HuH-7.5 (cell line): Measurements from ENCODE around the gene ADGRD2.

Source experiments
- DNase-seq: peaks from one replicate; pipeline ENCODE4 v3.0.0; 2011; ENCODE audit warnings: low spot score

Gene ADGRD2

DNA sequence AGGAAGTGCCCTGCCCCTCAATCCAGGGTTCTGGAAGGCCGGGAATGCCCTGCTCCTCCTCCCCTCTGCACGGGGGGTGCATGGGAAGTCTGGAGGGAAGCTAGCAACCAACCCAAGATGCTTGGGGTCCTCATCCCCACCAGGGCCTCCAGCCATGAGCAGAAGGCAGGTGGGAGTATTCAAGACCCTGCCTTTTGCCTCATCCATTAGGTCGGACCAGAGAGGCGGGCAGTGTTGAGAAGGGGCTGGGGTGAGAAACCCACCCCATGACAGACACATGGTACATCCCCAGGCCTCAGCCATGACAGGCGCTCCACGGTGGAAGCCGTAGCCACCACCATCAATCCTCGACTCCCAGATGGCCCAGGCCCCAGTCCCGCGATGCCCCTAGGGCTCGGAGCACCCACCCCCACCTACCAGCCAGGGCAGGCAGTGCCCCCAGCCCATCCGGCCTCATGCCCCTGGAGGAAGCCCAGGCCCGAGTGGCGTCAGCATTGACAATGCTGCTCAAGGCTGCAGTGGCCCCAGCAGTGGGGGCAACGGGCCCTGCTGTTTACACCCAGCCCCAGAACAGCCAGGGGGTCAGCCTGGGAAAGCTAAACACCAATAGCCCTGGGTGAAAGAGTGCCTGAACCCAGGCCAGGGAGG lies 48.4 kb downstream of the ADGRD2 start:
- DNase-seq: no peak

DNA sequence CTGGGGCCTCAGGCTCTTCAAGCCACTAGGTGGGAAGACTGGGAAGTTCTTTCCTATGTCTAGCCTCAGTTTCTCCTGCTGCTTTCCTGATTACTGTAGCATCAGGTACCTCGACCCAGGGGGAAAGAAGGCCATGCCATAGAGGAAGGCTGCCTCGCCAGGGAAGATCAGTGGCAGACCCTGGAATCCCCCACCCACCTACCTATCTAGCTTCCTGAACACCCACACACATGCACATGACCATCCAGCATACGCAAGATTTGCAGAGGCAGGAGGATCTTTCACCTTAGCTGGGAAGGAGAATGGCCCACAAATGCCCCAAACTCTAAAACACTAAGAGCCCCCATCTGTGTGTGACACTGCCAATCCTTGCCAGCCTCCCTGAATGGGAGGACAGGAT lies 49.0 kb downstream of the ADGRD2 start:
- no peak for DNase-seq

DNA sequence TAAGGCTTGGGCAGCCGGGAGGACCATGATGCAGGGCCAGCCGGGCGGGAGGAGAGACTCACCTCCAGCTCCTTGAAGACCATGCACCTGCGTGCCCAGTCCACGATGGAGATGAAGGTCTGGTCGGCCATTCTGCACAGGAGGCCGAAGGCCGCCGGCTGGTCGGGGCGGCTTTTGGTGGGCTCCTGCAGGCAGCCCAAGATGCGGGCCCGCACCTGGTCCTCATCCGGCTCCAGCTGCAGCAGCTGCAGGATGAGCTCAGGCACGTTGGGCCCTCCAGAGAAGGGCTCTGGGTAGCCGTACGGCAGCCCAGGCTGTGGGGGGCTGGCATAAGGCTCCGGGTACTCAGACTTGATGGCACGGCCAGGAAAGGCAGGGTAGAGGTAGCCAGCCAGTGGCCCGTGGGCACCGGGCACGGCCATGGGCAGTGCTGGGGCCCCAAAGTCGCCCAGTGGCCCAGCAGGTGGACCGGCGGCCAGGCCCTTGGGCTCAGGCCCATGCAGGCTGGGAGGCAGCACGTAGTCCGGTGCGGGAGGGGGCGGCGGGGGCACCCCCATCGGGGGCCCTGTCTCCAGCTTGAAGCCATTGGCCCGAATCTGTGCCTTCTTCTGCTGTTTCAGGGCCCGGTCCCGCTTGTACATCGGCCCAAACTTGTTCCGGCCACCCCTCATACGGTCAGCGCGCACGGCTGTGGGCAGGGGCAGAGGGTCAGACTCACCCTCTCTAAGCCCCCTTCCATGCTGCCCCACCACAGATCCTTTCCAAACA lies 50.0 kb downstream of the ADGRD2 start:
- DNase-seq: no peak

DNA sequence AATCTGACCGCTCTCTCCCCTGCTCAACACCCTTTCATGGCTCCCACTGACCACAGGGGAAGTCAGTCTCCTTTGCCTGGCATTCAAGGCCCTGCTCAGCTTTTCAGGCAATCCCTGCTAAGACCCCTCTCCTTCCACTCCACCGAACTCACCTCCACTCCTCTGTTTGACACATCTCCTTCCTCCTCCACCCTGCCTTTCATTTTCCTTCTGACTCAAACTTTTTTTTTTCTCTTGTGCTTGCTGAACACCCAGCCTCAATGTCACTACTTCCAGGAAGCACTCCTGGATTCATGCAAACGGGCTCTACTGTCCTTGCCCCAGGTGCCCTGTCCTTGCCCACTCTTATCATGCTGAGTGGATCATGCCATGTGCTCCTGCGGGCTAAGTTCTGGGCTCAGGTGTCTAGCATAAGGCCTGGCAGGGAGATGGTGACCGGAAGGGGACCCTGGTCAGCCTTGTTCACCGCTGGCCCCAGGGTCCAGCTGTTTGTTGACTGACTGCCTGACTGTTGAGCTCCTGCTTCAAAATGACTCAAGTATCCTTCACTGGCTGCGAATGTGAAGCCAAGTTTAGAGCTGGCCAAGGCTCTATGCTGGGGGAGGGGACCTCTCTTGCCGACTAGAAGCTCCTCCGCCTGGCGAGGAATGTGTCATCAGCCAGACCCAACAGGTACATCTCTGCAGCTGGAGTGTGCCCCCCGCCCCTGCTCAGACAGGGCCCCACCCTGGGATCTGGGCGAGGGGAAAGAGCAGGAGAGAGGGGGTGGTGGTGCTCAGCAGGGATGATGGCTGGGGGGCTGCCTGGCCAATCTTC lies 50.8 kb downstream of the ADGRD2 start:
- DNase-seq: no peak

DNA sequence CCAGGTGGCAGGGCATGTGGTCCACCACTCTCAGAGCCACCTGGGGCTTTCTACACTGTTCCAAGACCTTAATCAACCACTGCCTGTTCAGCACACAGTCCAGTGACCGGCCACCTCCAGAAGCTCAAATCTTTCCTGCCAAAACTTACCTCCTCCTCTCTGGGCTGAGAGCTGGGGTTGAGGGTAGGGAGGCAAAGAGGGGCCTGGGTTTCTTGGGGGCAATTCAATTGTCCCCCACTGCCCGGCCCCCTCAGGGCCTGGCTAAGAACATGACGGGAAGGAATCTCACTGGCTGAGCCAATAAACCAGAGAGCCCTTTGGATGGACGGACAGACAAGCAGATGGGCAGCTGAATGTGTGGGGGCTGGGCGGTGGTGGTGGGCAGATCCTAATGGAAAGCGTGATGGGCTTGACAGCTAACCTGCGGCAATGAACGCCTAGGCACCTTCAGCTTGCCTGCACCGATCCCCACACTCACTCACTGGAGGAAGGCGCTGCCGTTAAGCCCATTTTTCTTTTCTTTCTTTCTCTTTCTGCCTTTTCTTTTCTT lies 51.6 kb downstream of the ADGRD2 start:
- no peak for DNase-seq

DNA sequence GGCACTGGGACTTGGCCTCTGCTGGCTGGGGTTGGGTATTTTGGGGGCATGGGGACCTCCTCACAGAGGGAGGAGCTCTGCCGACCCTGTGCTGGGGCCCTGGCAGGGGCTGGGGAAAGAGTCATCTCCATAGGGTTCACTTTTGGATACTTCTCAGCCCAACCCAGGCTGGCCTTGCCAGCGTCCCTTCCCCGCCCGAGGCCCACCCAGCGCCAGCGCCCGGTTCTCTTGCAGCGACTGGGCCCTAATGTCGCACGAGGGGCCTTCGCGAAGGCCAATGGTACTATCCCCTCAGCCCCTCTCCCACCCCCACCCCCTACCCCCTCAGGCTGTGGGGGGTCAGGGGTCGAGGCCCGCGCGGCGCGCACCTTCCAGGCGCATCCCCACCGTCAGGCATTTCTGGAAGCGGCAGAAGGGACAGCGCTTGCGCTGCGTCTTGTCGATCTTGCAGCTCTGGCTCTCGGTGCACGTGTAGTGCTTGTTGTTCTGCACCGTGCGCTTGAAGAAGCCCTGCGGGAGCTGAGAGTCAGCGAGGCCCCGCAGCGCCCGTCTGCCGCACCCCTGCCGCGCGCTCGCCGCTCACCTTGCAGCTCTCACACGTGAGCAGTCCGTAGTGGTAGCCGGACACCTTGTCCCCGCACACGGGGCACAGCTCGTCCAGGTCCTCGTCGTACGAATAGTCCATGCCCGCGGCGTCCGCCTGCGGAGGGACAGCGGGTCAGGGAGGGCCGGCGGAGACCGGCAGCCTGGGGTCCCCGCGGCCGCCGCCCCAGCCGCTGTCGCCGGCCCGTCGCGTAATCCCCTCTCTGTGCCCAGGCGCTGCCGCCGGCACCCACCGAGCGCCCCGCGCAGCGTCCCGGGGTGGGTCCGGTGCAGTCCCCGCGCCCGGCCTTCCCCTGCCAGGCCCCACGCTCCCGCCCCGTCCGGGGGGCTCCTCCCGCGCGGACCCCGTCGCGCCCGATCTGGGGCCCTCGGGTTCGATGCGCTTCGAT lies 52.8 kb downstream of the ADGRD2 start:
- DNase-seq: no peak

DNA sequence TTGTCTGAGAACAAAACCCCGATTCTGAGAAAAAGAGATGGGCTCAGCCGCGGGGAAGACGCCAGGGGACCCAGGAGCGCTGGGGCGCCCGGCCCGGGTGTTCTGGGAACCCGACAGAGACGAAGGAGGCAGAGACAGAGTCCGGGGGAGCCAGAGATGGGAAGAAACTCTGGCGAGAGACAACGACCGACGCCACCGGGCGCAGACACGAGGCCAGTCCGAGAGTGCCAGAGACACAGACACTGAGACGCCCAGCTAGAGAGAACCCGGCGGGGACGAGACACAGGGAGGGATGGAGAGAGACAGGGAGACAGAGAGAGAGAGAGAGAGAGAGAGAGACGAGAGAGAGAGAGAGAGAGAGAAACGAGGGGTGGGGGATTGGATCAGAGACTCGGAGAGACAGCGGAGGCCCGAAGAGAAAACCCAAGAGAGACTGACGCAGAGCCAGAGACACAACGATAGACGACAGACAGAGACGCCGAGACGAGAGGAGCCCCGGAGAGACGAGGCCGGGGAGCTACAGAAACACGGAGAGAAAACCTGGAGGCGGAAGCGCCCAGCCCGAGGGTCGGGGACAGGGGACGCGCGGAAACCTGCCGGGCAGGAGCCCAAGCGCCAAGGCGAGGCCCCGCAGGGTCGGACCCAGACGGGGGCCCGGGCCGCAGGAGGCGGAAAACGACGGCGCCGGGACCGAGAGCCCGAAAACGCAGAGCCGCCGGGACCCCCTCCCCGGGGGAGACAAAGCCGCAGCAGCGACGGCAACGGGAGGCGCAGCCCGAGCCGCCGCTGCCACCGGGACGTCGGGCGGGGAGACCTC lies 53.7 kb downstream of the ADGRD2 start:
- DNase-seq: no peak

DNA sequence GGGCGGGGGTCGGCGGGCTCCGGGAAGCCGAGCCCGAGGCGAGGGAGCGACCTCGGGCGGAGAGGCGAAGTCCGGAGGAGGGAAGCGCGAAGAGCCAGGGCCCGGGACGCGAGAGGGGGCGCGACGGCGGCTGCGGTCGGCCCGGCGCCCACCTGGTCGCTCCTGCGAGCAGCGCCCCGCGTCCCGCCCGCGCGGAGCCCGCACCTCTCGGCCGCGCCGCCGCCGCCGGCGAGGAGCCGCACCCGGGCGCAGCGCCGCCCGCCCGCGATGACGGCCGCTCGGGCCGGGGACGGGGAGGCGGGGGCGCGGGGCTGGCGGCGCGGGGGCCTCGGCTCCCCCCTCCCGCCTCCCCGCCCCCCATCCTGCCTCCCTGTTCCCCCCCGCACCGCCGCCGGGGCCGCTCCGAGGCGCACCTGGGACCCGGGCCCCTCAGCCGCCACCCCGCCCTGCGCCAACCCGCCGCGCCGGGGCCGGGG lies 54.3 kb downstream of the ADGRD2 start:
- no peak for DNase-seq

DNA sequence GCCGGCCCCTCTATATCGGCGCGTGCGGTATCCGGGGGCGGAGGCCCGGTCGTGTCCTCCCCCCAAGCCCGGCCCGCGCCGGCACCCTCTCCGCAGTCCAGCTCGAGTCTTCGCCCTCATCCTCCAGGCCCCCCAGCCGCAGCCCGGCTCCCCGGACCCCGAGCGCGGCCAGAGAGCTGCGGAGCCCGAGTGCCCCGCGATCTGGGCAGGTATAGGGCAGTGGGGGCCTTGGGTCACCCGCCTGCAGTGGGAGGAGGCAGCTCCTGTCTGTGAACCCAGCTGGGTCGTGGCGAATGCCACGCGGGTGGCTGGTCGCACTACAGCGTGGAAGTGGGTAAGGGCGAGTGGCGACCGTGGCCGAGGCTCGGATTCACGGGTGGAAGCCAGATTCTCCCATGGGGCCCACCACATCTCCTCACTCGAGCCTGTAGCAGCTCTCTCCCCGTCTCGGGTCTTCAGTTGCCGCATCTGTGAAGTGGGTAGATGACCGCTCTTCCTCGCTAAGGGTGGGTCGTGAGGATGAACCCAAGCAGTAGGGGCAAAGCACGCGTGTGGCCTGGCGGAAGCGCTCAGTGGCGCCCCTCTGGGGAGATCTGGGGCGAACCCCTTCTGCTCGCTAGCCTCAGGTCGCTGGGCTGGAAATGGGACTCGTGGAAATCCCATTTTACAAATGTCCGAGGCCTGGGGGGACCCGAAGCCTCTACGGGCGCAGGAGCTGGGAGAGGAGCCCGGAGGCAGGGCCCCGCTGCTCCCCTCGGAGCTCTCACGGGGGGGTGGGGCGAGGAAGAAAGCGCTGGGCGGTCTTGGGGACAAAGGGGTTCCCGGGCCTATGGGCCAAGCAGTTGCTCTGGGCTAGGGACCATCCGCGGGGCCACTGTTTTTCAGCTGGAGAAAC lies 55.0 kb downstream of the ADGRD2 start:
- no peak for DNase-seq

DNA sequence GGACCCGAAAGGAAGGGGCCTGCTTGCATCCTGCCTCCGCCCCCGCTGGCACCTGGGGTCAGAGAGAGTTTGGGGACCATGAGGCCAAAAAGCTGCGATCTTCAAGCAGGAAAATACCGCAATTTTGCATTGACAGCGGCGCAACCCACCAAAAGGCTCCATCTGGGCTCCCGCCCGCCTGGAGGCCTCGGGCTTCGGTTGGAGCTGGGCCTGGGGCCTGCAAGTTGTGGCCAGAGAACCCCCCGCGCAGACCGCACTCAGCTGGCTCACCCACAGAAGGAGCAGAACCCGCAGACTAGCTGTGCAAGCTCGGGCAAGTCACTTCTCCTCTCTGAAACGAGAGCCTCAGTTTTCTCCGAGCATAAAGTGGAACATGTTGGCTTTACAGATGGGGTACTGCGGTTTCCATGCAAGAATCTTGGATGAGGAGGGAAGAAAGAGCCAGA lies 55.7 kb downstream of the ADGRD2 start:
- no peak for DNase-seq

DNA sequence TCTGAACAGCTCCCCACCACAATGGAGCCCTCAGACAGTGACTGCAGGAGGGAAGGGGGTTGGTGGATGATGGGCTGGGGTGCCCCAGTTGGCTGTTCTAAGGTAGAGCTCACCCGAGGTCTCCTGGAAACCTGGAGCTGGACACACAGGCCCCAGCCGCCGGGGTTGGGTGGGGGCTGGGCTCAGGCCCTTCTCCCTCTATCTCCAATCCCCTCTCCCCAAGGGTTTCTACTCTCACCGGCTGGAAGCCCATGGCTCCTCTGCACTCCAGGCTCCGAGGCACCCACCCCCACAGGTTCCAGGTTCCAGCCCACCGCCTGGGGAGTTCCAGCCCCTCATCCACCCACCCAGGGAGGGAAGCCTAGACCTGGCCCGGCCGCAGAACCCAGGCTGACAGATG lies 56.2 kb downstream of the ADGRD2 start:
- DNase-seq: no peak

DNA sequence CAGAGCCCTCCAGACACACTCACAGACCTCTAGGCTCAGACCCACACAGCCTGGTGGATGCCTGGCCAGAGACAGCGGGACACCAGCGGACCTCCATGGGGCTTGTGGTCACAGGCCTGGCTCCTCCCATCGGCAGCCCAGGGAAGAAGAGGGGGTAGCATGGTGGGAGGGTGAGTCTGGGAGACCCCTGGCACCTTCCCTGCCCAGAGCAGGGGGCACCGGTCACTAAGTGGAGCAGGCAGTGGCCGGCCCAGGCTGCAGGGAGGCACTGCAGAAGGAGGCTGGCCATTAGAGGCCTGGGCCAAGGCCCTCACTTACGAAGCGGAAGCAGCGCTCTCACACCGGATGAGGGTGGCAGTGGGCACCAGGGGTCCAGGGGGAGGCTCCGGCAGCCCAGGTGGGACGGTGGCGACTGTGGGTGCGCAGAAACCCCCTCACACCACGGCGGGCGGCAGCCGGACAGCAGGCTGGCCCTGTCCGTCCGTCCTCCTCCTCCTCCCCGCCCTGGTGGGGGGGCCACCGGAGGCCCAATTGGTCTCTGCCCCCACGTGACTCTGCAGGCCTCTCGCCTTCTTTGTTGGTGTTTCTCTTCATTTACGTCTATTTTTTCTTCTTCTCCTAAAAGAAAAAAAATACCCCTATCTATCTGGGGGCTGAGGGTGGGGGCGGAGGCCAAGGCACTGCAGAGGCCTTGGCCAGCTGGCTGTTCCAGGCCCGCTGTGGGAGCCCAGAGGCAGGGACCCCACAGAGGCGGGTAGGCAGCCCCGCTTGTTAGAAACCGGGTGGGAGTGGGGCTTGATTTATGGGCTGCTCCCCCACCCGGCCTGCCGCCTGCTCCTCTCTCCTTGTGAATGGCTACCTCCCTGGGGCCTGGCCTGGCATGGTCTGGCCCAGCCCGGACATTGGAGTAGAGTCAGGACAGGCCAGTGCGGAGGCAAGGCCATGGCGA lies 57.0 kb downstream of the ADGRD2 start, which contains the start of gene NR5A1:
Gene NR5A1 (minus strand): TSS at position 469 of the 949 bp plus-strand sequence. CDS start 4,004 bp downstream, outside the sequence.
- DNase-seq: peak; percentile 10

DNA sequence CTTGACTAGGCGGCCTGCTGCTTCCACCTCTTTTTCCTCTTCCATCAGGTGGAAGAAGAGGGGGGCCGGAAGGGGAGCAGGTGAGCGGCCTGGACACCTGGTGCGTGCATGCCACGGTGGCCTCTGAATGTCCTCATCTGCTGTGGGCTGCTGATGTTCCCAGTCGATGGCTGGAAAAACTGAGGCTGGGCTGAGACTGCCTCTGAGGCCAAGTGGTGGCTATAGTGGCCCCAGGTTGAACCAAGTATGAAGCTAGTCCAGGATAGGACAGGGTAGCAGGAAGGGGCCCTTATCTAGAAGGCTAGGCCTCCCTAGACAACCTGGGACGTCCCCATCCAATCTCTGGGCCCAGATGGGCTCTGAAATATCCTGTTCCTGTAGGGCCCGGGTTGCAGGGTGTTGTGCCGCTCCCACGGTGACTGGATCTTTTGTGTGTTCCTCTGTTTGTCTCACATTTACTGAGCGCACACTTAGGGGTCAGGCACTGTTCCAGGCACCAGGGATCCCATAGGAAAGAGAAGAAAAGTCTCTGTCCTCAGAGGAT lies 57.7 kb downstream of the ADGRD2 start:
- peak; percentile 10 for DNase-seq

DNA sequence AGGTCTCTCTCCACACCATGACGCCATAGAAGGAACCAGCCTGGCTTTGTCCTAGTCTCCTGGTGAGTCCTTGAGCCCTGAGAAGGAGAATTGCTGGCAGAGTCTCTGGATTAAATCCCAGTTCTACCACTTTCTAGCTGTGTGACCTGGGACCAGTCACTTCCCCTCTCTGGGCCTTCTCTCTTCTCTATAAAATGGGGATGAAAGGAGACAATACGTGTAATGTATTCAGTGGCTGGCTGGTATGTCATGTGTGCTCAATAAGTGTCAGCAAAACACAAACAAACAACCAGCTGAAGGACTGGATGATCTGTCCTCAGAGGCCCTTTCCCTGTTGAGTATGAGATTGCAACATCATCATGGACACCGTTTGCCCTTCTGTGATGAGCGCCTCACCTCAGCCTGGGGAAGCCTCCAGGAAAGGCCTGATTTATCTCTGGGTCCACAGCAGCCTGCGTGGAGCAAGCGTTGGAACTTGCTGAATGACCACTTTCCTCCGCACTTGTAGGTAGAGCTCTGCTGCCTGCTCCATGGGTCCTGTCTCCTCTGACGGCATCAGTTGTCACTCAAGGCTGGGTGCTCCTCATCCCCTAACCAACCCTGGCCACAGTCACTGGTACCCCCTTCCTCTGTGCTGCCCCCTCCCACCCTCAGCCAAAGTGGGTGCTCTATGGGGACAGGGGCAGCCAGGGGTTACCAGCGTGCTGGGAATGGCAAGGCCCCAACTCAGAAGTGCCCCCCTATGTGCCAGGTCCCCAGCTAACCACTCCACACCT lies 60.6 kb downstream of the ADGRD2 start:
- DNase-seq: peak; percentile 94

DNA sequence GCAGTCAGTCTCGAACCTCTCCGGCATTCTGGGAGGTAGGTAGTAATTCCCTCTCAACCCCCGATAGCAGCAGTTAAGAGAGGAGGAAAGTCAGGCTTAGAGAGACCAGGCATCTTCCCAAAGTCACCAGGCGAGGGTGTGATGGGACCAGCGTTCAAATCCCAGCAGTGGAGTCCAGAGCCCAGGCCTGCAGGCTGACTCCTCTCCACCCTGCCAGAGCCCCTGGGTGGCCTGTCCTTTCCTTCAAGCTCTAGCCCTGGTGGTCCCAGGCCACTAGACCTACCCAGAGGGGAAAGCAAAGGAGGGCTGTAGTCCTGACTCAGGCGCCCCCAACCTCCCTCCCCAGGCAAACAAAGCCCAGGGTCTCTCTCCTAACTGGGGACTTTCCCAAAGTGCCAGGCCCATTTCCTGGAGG lies 61.2 kb downstream of the ADGRD2 start:
- peak; percentile 75 for DNase-seq

DNA sequence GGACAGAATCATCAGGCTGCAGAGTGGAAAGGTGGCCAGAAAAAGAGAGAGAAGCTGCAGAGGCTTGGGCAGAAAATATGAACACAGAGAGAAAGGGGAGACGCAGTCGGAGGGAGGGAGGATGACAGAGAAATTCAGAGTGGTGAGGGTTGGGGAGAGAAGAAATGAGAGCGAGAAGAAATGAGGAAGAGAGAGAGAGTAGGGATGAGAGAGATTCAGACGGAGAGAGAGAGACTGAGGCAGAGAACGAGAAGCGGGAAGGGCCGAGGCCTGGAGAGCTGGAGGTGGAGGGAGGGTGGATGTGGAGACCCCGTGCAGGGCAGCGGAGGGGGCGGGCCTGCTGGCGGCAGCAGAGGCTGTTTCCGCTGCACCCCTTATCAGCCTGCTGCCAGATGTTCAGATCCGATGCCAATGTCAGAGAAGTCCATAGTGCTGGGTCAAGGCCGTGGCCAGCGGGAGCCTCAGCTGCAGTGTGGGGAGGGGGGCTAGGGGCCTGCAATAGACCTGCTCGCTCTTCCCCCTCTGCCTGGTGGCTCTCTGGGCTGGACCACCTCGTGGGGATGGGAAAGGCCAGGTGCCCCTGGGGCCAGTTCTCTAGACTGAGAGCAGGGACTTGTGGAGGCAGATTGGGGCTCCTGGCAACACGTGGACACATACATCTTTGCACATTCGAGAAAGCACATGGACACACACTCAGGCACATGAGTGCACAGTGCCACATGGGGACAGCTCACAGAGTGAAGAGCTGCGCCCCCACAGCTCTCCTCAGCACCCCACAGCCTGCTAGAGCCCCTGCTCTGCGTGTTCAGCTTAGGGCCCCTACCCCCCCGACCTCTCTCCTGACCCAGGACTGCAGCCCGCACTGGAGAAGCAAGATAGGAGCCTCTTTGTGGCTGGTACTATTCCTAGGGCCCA lies 61.9 kb downstream of the ADGRD2 start:
- peak; percentile 25 for DNase-seq
